GM19397 (cell line): ENCODE measurements around the gene CARHSP1.
"Not testable (repeated sequence)": the region's sequence is repeated elsewhere in the genome, so short reads cannot be mapped to it uniquely, and the experiment has no call there.

Experiments used
- ATAC-seq: cut with Tn5 transposase; IDR thresholded peaks from one replicate; pipeline ENCODE4 v1.9.1; 2021; ENCODE audit warnings: mild to moderate bottlenecking, moderate library complexity; ENCODE audit not compliant: unreplicated experiment

CARHSP1 gene

DNA sequence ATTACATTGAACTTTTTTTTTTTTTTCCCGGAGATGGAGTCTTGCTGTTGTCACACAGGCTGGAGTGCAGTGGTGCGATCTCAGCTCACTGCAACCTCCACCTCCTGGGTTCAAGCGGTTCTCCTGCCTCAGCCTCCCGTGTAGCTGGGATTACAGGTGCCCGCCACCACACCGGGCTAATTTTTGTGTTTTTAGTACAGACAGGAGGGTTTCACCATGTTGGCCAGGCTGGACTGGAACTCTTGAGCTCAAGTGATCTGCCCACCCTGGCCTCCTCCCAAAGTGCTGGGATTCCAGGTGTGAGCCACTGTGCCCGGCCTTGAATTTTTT, 5.0 kb upstream of the CARHSP1 start:
- not testable (repeated sequence) for ATAC-seq

DNA sequence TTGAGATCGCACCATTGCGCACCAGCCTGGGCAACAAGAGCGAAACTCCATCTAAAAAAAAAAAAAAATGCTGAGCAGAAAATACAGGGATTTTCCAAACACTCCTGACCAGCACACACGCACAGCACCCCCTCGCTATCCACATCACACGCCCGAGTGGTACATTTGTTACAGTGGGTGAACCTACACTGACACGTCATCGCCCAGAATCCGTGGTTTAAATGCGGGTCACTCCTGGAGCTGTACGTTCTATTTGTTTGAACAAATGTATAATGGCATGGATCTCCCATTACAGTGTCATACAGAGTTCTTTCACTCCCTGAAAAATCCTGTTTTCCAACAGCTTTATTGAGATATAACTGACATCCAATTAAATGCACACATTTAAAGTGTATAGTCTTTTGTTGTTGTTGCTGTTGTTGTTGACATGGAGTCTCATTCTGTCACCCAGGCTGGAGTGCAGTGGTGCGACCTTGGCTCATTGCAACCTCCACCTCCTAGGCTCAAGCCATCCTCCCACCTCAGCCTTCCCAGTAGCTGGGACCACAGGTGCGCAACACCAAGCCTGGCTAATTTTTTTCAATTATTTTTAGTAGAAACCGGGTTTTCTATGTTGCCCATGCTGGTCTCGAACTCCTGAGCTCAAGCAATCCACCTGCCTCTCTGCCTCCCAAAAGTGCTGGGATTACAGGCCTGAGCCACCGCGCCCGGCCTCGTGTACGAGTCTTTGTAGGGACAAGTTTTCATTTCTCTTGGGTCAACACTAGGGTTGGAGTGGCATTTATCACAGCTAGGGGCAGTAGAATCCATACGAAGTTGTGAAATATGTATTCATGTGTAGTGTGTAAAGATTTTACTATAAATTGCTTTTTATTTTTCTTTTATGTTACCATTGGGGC, 4.4 kb upstream of the CARHSP1 start:
- no peak for ATAC-seq

DNA sequence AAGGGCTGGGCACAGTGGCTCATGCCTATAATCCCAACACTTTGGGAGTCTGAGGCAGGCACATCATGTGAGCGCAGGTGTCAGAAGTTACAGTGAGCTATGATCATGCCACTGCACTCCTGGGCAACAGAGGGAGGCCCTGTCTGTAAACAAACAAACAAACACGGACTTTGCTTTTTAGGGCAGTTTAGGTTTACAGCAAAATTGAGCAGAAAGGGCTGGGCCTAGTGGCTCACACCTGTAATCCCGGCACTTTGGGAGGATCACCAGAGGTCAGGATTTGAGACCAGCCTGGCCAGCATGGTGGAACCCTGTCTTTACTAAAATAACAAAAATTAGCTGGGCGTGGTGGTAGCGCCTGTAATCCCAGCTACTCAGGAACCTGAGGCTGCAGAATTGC, 3.3 kb upstream of the CARHSP1 start:
- no peak for ATAC-seq

- ATAC-seq, result not testable (repeated sequence)
Observed at GRCh38 chr16:8869988-8870241, 1.1 kb upstream of the CARHSP1 start.

DNA sequence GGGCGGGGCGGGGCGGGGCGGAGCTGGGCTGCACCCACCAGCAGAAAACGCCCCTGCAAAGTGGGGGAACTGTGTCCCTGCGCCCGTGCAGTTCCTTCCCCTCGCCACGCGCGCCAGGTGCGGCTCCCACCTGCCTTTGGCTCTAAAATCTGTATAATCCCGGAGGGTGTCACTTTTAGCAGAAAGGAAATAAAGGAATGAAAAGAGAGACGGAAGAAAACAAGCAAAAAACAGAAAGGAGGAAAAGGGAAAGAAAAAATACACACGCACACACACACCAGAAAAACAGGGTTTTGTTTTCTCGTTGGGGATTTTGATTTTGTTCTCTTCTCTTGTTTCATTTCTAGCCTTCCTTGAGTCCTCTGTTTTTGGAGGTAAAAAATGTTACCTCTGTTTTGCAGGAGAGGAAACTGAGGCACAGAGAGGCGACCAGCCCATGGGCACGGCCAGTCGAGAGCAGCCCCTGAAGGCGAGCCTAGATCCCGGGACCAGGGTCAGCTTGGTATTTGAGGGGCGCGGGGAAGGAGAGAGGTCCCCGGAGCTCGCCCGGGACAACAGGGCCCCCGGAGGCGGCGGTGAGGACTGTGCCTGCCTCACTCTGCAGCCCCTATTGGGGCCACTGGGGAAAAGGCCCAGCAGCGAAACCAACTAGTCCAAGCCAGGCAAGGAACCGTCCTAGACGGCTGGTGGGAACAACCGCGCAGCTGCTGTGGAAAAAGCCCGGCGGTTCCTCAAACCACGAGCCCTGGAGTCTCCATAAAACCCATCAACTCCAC, 594 bp upstream of the CARHSP1 start:
- ATAC-seq, result no peak

GRCh38 chr16:8867932-8868415, 832 bp downstream of the CARHSP1 start:
- no peak for ATAC-seq

DNA sequence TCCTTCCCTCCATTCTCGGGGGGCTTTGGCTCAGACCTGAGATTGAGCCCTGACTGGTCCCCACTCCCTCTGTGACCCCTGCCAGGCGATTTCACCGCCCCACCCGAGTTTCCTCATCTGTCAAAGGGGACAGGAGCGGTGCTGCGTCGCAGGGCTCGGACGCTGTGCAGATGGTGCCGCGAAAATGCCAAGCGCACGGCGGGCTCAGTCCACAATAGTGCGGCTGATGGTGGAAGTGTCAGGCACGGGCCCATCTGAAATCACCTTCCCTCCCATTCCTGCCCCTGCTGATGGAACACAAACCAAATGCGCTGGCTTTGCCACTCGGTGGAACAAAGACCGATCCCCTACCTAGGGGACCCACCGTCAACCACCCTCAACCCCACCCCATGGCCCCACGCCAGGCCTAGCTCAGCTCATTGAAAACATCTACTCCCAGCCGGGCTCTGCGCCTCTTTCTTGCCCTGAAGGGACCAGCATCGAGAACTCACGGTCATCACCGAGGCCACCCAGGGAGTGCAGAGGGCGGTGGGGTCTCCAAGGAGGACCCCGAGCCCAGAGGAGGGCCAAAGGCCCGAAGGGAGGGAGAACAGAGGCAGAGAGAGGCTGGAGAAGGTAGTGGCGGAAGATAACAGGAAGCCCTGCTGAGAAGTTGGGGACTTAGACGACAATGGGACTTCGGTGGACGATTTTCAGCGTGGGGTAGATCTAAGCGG, 1.4 kb downstream of the CARHSP1 start:
- no peak for ATAC-seq

GRCh38 chr16:8866884-8867215, 2.0 kb downstream of the CARHSP1 start:
- ATAC-seq, result no peak

DNA sequence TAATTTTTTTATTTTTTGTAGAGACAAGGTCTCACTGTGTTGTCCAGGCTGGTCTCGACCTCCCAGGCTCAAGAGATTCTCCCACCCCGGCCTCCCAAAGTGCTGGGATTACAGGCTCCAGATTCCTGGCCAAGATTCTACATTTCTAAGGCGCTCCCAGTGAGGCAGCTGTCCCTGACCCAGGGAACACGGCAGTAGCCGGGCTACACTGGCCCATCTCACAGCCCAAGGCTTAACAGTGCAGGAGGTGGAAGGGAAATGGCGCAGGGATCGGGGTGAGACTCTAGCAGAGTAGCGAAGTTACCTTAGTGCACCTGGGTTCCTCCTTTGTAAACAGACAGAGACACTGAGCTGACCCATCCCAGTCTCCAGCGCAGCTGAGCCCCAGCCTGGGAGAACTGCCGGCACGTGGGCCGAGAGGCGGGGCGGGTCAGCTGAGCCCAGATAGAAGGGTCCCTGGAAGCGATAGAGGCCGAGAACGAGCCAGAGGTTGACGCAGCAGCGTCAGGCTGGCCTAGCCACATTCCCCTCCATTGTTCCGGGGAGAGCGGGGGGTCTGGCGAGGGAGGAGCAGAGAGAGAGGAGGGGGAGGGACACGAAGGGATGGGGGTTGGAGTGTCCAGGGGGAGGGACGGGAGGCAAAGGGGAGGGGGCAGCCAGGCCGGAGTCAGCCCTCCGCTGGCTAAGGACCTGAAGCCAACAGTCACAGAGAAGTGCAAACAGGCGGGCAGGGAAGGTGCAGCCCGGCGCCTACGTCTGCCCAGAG, 2.5 kb downstream of the CARHSP1 start:
- no peak for ATAC-seq

DNA sequence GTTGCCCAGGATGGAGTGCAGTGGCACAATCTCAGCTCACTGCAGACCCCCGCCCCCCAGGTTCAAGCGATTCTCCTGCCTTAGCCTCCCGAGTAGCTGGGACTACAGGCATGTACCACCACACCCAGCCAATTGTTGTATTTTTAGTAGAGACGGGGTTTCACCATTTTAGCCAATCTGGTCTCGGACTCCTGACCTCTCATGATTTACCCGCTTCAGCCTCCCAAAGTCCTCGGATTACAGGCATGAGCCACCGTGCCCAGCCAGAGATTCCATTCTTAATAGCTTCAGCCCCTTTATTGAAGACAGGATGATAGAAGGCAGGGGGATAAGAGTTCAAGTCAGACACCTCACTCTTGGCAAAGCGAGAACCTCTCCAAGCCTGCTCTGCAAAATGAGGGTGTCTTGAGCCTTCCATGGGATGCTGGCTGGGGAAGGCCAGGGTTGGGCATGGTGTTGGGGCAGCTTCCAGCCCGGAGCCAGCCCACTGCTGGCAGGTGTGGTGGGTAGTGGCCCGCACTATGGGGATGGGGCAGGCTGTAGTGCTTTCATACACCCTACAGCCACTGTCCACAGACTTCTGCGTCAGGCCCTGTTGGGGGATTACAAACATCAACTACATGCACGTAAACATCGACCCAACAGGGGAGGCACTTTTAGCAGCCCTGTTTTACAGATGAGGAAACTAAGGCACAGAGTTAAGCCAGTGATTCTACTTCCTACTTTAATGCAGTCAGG, 3.5 kb downstream of the CARHSP1 start:
- no peak for ATAC-seq

DNA sequence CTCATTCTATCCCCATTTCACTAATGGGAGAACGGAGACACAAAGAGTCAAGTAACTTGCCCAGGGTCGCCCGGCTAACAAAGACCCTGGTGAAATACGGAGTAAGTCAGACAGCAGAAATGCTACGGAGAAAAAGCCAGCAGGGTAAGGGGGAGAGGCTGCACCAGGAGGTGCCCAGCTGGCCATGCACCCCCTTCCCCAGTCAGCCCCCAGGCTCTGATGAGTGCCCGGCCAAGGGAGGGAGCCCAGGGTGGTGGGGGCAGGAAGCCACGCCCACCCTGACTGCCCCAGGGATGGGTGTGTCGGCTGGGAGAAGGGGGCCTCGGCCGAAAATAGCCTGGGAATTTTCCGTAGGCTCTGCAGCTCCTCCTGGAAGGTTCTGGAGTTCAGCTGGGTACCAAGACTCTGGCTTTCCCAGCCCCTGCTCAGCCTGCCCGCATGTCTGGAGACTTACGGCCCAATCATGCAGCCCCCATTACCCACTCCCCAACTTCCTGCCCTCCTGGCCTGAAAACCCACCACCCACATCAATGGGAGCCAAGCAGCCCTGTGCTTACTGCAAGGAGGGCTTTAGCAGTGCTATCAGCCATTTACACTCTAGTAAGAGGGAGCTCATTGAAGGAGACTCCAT, 4.2 kb downstream of the CARHSP1 start:
- no peak for ATAC-seq

GRCh38 chr16:8863594-8864424, 5.0 kb downstream of the CARHSP1 start:
- no peak for ATAC-seq

DNA sequence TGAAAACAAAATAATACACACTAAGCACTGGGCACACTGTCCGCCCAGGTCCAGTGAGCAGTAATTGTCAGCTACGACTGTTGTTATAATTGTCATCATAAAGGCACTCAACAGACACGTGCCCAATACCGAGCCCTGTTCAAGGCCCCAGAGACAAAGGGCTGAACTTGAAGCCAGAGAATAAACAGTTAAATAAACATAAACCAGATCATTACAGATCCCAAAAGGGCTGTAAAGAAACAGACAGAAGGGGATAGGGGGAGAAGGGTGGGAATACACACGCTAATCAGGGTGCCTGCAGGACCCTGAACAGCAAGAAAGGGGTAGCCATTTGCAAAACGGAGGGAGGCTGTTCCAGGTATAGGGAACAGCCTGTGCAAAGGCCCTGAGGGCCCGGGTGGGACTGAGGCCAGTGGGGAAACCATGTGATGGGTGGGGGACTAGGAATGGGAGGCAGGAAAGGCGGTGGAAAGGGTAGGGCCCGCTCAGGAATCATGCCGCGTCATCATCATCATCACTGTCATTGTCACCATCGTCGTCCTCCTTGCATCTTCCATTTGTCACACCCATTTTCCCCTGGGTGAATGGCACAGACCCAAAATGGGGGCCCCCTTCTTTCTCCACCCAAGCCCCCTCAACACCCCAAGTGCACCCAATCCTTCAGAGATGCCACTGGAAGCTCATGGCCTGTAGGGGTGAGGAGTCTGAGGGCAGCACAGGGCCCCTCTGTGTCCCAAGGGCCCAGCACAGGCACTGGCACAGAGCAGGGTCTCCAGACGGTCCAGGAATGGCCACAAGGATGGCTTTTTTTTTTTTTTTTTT, 6.3 kb downstream of the CARHSP1 start:
- no peak for ATAC-seq

- ATAC-seq, result no peak
Observed at GRCh38 chr16:8861563-8862308, 7.1 kb downstream of the CARHSP1 start.

DNA sequence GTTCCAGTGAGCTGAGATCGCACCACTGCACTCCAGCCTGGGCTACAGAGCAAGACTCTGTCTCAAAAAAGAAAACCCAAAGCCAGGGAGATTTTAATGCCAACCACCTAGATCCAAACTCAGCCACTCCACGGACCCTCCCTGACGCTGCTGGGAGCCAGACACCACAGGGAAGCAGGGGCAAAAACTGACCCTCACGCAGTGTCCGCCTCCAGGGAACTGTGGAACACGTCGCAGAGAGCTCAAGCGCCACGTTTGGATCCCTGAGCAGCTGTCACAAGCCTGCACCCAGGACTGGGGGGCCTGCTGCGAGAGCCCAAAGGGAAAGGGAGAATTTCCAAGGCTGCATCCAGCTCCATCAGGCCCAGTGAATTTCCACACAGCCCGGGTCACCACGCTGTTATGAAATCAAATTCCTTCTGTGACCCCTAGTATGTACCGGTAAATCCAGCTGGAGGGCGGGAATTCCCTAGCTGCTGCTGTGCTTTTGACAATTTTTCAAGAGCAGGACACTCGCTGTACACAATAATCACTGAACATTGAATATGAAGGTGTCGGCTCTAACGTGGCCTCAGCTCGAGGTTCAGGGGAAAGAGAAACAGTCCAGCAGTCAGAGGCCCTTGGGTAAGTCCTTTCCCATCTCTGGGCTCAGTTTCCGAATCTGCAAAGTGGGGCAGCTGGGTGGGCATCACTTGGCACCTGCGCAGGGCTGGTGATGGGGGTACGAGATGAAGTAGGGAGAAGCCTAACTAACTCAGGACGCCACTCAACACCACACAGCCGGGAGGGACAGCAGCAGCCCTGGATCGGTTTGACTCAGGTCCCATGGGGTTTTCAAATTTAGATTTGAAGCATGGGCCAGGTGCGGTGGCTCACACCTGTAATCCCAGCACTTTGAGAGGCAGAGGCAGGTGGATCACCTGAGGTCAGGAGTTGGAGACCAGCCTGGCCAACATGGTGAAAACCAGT, 8.6 kb downstream of the CARHSP1 start:
- no peak for ATAC-seq
